H9 (cell line): ENCODE measurements around the gene THAP3. TPM values are rescaled to one million over a fixed set of nuclear protein-coding genes. Genes with fewer than 3 reads are reported as not detected.
A peak's percentile ranks its signal among the peaks of the same experiment; 100 is the strongest.

Source experiments
- DNase-seq: peaks from one replicate; pipeline ENCODE4 v3.0.0-alpha.2; 2017
- H2AFZ ChIP-seq: one replicate; pipeline ENCODE4 v1.6.1; 2013; ENCODE audit warnings: mild to moderate bottlenecking, low read length, control low read depth, moderate library complexity
- H2AK5ac ChIP-seq: 2 replicates; pipeline ENCODE4 v1.6.1; 2013; ENCODE audit warnings: low read length, control low read depth, mixed read lengths; ENCODE audit not compliant: insufficient read length
- H2BK120ac ChIP-seq: one replicate; pipeline ENCODE4 v1.6.1; 2013; ENCODE audit warnings: low read depth, mild to moderate bottlenecking, low read length, control low read depth, inconsistent platforms; ENCODE audit not compliant: poor library complexity, severe bottlenecking
- H2BK12ac ChIP-seq: 2 replicates; pipeline ENCODE4 v1.6.1; 2013; ENCODE audit warnings: low read length, control low read depth, mixed read lengths, low read depth; ENCODE audit not compliant: insufficient read length
- H2BK15ac ChIP-seq: 2 replicates; pipeline ENCODE4 v1.6.1; 2013; ENCODE audit warnings: low read depth, low read length, control low read depth
- H2BK20ac ChIP-seq: one replicate; pipeline ENCODE4 v1.6.1; 2013; ENCODE audit warnings: low read depth, mild to moderate bottlenecking, low read length, control low read depth, inconsistent platforms; ENCODE audit not compliant: poor library complexity, severe bottlenecking
- H2BK5ac ChIP-seq: 2 replicates; pipeline ENCODE4 v1.6.1; 2013; ENCODE audit warnings: low read length, control low read depth, mixed read lengths; ENCODE audit not compliant: insufficient read length
- H3K14ac ChIP-seq: 2 replicates; pipeline ENCODE4 v1.6.1; 2013; ENCODE audit warnings: low read length, control low read depth; ENCODE audit not compliant: insufficient read depth
- H3K18ac ChIP-seq: 2 replicates; pipeline ENCODE4 v1.6.1; 2013; ENCODE audit warnings: low read depth, mild to moderate bottlenecking, mixed read lengths, low read length, control low read depth; ENCODE audit not compliant: insufficient read length
- H3K23ac ChIP-seq: 2 replicates; pipeline ENCODE4 v1.6.1; 2013; ENCODE audit warnings: low read length, control low read depth, mixed read lengths, low read depth; ENCODE audit not compliant: insufficient read length
- H3K23me2 ChIP-seq: 2 replicates; pipeline ENCODE4 v1.6.1; 2013; ENCODE audit warnings: low read depth, mild to moderate bottlenecking, mixed read lengths, low read length, control low read depth; ENCODE audit not compliant: insufficient read length, poor library complexity, severe bottlenecking
- H3K27ac ChIP-seq: 2 replicates; pipeline ENCODE4 v1.5.1; 2013; ENCODE audit warnings: low read length, control low read depth, mixed read lengths, low read depth; ENCODE audit not compliant: insufficient read length
- H3K27me3 ChIP-seq: 2 replicates; pipeline ENCODE4 v1.6.1; 2013; ENCODE audit warnings: low read length, control low read depth, inconsistent platforms; ENCODE audit not compliant: insufficient read depth
- H3K4ac ChIP-seq: 2 replicates; pipeline ENCODE4 v1.6.1; 2013; ENCODE audit warnings: low read depth, mild to moderate bottlenecking, control low read depth, inconsistent platforms, low read length, moderate library complexity
- H3K4me1 ChIP-seq: 2 replicates; pipeline ENCODE4 v1.6.1; 2013; ENCODE audit warnings: low read length, control low read depth, inconsistent platforms; ENCODE audit not compliant: insufficient read depth
- H3K4me2 ChIP-seq: 2 replicates; pipeline ENCODE4 v1.6.1; 2013; ENCODE audit warnings: low read length, control low read depth, mixed read lengths; ENCODE audit not compliant: insufficient read length, insufficient read depth
- H3K56ac ChIP-seq: 2 replicates; pipeline ENCODE4 v1.6.1; 2013; ENCODE audit warnings: low read depth, mild to moderate bottlenecking, mixed read lengths, low read length, control low read depth; ENCODE audit not compliant: insufficient read length
- H3K79me1 ChIP-seq: 2 replicates; pipeline ENCODE4 v1.6.1; 2013; ENCODE audit warnings: low read depth, mild to moderate bottlenecking, moderate library complexity, low read length, control low read depth, inconsistent platforms; ENCODE audit not compliant: insufficient read depth, poor library complexity, severe bottlenecking
- H3K79me2 ChIP-seq: 2 replicates; pipeline ENCODE4 v1.6.1; 2013; ENCODE audit warnings: low read length, control low read depth, inconsistent platforms; ENCODE audit not compliant: insufficient read depth
- H3K9ac ChIP-seq: 2 replicates; pipeline ENCODE4 v1.6.1; 2013; ENCODE audit warnings: low read length, control low read depth, mixed read lengths; ENCODE audit not compliant: insufficient read length; ENCODE audit errors: extremely low read depth
- H3K9me3 ChIP-seq: one replicate; pipeline ENCODE4 v1.6.1; 2013; ENCODE audit warnings: low read depth, low read length, inconsistent platforms; ENCODE audit not compliant: control insufficient read depth
- H3T11ph ChIP-seq: one replicate; pipeline ENCODE4 v1.6.1; 2013; ENCODE audit warnings: mild to moderate bottlenecking, low read length, control low read depth, inconsistent platforms
- H4K20me1 ChIP-seq: one replicate; pipeline ENCODE4 v1.6.1; 2013; ENCODE audit not compliant: control insufficient read depth, insufficient read length, insufficient read depth
- H4K5ac ChIP-seq: 2 replicates; pipeline ENCODE4 v1.6.1; 2013; ENCODE audit warnings: low read depth, mild to moderate bottlenecking, mixed read lengths, low read length, control low read depth; ENCODE audit not compliant: insufficient read length
- H4K8ac ChIP-seq: replicated peaks from 2 replicates; pipeline ENCODE4 v1.6.1; 2013; ENCODE audit warnings: low read length, control low read depth, mixed read lengths, low read depth; ENCODE audit not compliant: insufficient read length
- H4K91ac ChIP-seq: 2 replicates; pipeline ENCODE4 v1.6.1; 2013; ENCODE audit warnings: low read depth, mild to moderate bottlenecking, moderate library complexity, mixed read lengths, low read length, control low read depth; ENCODE audit not compliant: insufficient read length
- H3K27ac Mint-ChIP-seq, 3 experiments: 2 replicates in 2 of 3; 3 replicates in 1 of 3; pipeline ENCODE4 v1.8.0; 2020 to 2021; ENCODE audit warnings: mixed read lengths in 3 of 3, mild to moderate bottlenecking in 1 of 3, moderate library complexity in 1 of 3
- H3K27me3 Mint-ChIP-seq: 2 replicates; pipeline ENCODE4 v1.8.0; 2021; ENCODE audit warnings: low read depth, mild to moderate bottlenecking, moderate library complexity, mixed read lengths
- H3K36me3 Mint-ChIP-seq, 3 experiments: 2 replicates in 2 of 3; 3 replicates in 1 of 3; pipeline ENCODE4 v1.8.0; 2020 to 2021; ENCODE audit warnings: low read depth in 3 of 3, mixed read lengths in 3 of 3; ENCODE audit not compliant: insufficient read depth in 1 of 3
- H3K4me1 Mint-ChIP-seq, 2 experiments: 2 replicates each; pipeline ENCODE4 v1.8.0; 2020; ENCODE audit warnings: mixed read lengths in 2 of 2
- H3K4me3 Mint-ChIP-seq, 2 experiments: 2 replicates in 1 of 2; 3 replicates in 1 of 2; pipeline ENCODE4 v1.8.0; 2020 to 2021; ENCODE audit warnings: mild to moderate bottlenecking in 2 of 2, mixed read lengths in 2 of 2, moderate library complexity in 1 of 2
- H3K9me3 Mint-ChIP-seq, 2 experiments: 2 replicates in 1 of 2; 3 replicates in 1 of 2; pipeline ENCODE4 v1.8.0; 2020; ENCODE audit warnings: mild to moderate bottlenecking in 2 of 2, mixed read lengths in 2 of 2, moderate library complexity in 1 of 2
- WGBS: extraction: QIAGEN DNeasy Blood & Tissue Kit; methylation state at CpG from one replicate; pipeline ENCODE4 v1.1.7; 2013; ENCODE audit warnings: missing lambda C conversion rate, low lambda C conversion rate, mixed read lengths; ENCODE audit not compliant: insufficient read length; ENCODE audit errors: extremely low coverage; 5-methylcytosine and 5-hydroxymethylcytosine counted together
- total RNA-seq: library from RNA; stranded (reverse); gene quantifications from 2 replicates; pipeline ENCODE4 v1.2.1, GENCODE V29; 2021
- TF ChIP-seq, protein P1 (sequence below): fragments of 200-600 bp; sonication (generic); conservative IDR thresholded peaks from 3 replicates; pipeline ENCODE4 v1.8.0; 2021; ENCODE audit warnings: antibody characterized with exemption, mild to moderate bottlenecking

Gene THAP3
- total RNA-seq, 1 experiment from 2014 or later: 15.3 TPM

DNA sequence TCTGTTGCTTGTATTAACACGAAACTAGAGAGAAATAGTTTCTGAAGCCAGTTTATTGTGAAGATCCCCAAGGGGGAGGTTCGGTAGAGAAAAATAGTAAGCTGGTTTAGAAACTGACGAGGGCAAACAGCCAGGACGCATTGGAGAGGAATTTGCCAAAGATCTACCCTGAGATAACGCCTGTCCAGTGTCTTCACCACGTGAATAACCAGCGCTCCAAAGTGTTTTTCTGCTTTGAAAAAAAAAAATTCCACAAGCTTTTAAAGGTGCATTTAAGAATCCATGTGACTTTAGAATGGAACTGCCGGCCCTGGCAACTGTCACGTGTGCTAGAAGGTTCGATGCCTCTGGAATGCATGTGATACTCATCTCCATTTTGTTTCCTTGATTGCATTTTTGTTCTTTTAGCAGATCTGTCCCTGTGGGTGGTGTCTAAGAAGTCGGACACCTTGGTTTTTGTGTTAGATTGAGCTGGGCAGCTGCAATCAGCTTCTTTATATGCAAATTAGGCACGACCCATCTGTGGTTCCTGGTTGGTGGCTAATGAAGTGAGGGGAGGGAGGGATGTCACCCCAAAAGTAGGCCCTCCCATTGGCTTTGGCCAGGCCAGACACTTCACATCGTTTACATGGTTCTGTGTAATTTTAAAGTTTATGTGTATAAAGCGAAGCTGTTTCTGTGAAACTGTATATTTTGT lies 1.3 kb upstream of the THAP3 start:
- WGBS: no CpG with 5 or more reads among the region's 14 CpGs
- peaks cover 32 to 79% (median 73%) of the 10 kb centered on the region in 3 experiments for H3K36me3 Mint-ChIP-seq
- no peak overlapping the region for H3K4me3 Mint-ChIP-seq

More for the DNA sequence above, 1.3 kb upstream of the THAP3 start:
- H3K79me2 ChIP-seq: peaks cover 4% of the 10 kb centered on the region; the same call in 1 of the 2 replicates
- no peak overlapping the region for H2BK12ac ChIP-seq
- no peaks in the 10 kb centered on the region for H3K4me1 ChIP-seq
- H2AK5ac ChIP-seq: no peak overlapping the region
- H3K27ac ChIP-seq: no peak overlapping the region
- TF ChIP-seq, protein P1, sequence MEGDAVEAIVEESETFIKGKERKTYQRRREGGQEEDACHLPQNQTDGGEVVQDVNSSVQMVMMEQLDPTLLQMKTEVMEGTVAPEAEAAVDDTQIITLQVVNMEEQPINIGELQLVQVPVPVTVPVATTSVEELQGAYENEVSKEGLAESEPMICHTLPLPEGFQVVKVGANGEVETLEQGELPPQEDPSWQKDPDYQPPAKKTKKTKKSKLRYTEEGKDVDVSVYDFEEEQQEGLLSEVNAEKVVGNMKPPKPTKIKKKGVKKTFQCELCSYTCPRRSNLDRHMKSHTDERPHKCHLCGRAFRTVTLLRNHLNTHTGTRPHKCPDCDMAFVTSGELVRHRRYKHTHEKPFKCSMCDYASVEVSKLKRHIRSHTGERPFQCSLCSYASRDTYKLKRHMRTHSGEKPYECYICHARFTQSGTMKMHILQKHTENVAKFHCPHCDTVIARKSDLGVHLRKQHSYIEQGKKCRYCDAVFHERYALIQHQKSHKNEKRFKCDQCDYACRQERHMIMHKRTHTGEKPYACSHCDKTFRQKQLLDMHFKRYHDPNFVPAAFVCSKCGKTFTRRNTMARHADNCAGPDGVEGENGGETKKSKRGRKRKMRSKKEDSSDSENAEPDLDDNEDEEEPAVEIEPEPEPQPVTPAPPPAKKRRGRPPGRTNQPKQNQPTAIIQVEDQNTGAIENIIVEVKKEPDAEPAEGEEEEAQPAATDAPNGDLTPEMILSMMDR: no peak
- Mint-ChIP-seq H3K27me3 (no peaks in the 10 kb centered on the region), H3K4me1 (peaks cover 12 to 23% of the 10 kb centered on the region in 2 experiments), H3K9me3 (no peaks in the 10 kb centered on the region), H3K27ac (peak overlapping the region in 2 of 3 experiments; percentile 34 to 85; a peak in 3 of 7 replicates)
- no peak overlapping the region for H2BK120ac ChIP-seq
- H3K14ac ChIP-seq: no peak overlapping the region
- H3K18ac ChIP-seq: no peak overlapping the region
- no peaks in the 10 kb centered on the region for H3K9me3 ChIP-seq
- H2BK5ac ChIP-seq: no peak overlapping the region
- DNase-seq: no peak
- H3K56ac ChIP-seq: no peak overlapping the region
- H3K9ac ChIP-seq: no peak overlapping the region
- H4K8ac ChIP-seq: no peak overlapping the region
- H4K91ac ChIP-seq: no peak overlapping the region
- no peaks in the 10 kb centered on the region for H3K27me3 ChIP-seq
- H3K79me1 ChIP-seq: peaks cover 9% of the 10 kb centered on the region
- H2BK20ac ChIP-seq: no peak overlapping the region
- no peak overlapping the region for H3K4ac ChIP-seq
- H3T11ph ChIP-seq: no peak overlapping the region
- H2AFZ ChIP-seq: no peak overlapping the region
- no peak overlapping the region for H2BK15ac ChIP-seq
- no peak overlapping the region for H3K23ac ChIP-seq
- no peak overlapping the region for H3K4me2 ChIP-seq
- peaks cover 2% of the 10 kb centered on the region for H4K20me1 ChIP-seq
- no peak overlapping the region for H4K5ac ChIP-seq
- peaks cover 5% of the 10 kb centered on the region for H3K23me2 ChIP-seq
